HepG2 (cell line): ENCODE data around the gene AGTPBP1.
"Not testable (repeated sequence)": the region's sequence is repeated elsewhere in the genome, so short reads cannot be mapped to it uniquely, and the experiment has no call there.

Experiments
- HIVEP1 ChIP-seq: sonication (generic); formaldehyde crosslinking; IDR thresholded peaks from 2 replicates; pipeline ENCODE4 v1.4.0; 2020; ENCODE audit warnings: mild to moderate bottlenecking, missing genetic modification reagents
- HNF4A ChIP-seq: sonication (generic); formaldehyde crosslinking; IDR thresholded peaks from 2 replicates; pipeline ENCODE4 v1.4.0; 2020; ENCODE audit warnings: missing genetic modification reagents
- JUND ChIP-seq: sonication (generic); formaldehyde crosslinking; IDR thresholded peaks from 2 replicates; pipeline ENCODE4 v1.8.0; 2022; ENCODE audit warnings: mild to moderate bottlenecking, missing genetic modification reagents
- MATR3 ChIP-seq: sonication (generic); formaldehyde crosslinking; IDR thresholded peaks from 2 replicates; pipeline ENCODE4 v1.4.0; 2020; ENCODE audit warnings: missing genetic modification reagents
- POLR2A ChIP-seq, 2 experiments: IDR thresholded peaks; 2 replicates each; pipeline ENCODE4 v1.6.1; 2011; ENCODE audit warnings: low read depth in 2 of 2, low read length in 2 of 2, mild to moderate bottlenecking in 1 of 2, moderate library complexity in 1 of 2; ENCODE audit not compliant: insufficient read depth in 1 of 2
- ZFP36L1 ChIP-seq: sonication (generic); formaldehyde crosslinking; IDR thresholded peaks from 2 replicates; pipeline ENCODE4 v1.8.0; 2022; ENCODE audit warnings: mild to moderate bottlenecking, missing genetic modification reagents, moderate library complexity
- ZNF205 ChIP-seq: IDR thresholded peaks from 2 replicates; pipeline ENCODE4 v1.6.1; 2018; ENCODE audit warnings: missing biosample characterization, missing genetic modification reagents
- TF ChIP-seq, protein P1 (sequence below): sonication (generic); formaldehyde crosslinking; IDR thresholded peaks from 2 replicates; pipeline ENCODE4 v1.5.0; 2020; ENCODE audit warnings: mild to moderate bottlenecking, missing genetic modification reagents, moderate library complexity

DNA sequence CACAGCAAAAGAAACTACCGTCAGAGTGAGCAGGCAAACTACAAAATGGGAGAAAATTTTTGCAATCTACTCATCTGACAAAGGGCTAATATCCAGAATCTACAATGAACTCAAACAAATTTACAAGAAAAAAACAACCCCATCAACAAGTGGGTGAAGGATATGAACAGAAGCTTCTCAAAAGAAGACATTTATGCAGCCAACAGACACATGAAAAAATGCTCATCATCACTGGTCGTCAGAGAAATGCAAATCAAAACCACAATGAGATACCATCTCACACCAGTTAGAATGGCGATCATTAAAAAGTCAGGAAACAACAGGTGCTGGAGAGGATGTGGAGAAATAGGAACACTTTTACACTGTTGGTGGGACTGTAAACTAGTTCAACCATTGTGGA, 20.0 kb upstream of the AGTPBP1 start:
- not testable (repeated sequence) for TF ChIP-seq MATR3 (CRISPR knock-in tag); ZFP36L1; POLR2A (IDR thresholded peaks at IDR 0.05; ENCODE audit: insufficient read depth in 1 of 2, low read depth in 2 of 2, low read length in 2 of 2); HNF4A; ZNF205 (CRISPR knock-in tag); JUND (CRISPR knock-in tag); HIVEP1
- TF ChIP-seq, protein P1, sequence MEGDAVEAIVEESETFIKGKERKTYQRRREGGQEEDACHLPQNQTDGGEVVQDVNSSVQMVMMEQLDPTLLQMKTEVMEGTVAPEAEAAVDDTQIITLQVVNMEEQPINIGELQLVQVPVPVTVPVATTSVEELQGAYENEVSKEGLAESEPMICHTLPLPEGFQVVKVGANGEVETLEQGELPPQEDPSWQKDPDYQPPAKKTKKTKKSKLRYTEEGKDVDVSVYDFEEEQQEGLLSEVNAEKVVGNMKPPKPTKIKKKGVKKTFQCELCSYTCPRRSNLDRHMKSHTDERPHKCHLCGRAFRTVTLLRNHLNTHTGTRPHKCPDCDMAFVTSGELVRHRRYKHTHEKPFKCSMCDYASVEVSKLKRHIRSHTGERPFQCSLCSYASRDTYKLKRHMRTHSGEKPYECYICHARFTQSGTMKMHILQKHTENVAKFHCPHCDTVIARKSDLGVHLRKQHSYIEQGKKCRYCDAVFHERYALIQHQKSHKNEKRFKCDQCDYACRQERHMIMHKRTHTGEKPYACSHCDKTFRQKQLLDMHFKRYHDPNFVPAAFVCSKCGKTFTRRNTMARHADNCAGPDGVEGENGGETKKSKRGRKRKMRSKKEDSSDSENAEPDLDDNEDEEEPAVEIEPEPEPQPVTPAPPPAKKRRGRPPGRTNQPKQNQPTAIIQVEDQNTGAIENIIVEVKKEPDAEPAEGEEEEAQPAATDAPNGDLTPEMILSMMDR (CRISPR knock-in tag) = not testable (repeated sequence)
